HepG2 (cell line): ENCODE measurements around the gene SETD3. TPM values are rescaled to one million over a fixed set of nuclear protein-coding genes. Genes with fewer than 3 reads are reported as not detected.

ENCODE experiments used
- AKNA ChIP-seq: sonication (generic); formaldehyde crosslinking; IDR thresholded peaks from 2 replicates; pipeline ENCODE4 v1.4.0; 2020; ENCODE audit warnings: missing genetic modification reagents, borderline replicate concordance
- ARID5B ChIP-seq: IDR thresholded peaks from 2 replicates; pipeline ENCODE4 v1.4.0; 2020; ENCODE audit warnings: mild to moderate bottlenecking, missing genetic modification reagents
- EZH2 ChIP-seq: conservative IDR thresholded peaks from 2 replicates; pipeline ENCODE4 v1.6.1; 2012; ENCODE audit warnings: mild to moderate bottlenecking, low read depth, low read length, moderate library complexity
- FOXP4 ChIP-seq: sonication (generic); formaldehyde crosslinking; IDR thresholded peaks from 2 replicates; pipeline ENCODE4 v1.4.0; 2020; ENCODE audit warnings: missing genetic modification reagents
- GABPB1 ChIP-seq: IDR thresholded peaks from 2 replicates; pipeline ENCODE4 v1.6.1; 2016; ENCODE audit warnings: mild to moderate bottlenecking, missing genetic modification reagents, moderate library complexity, missing compliant biosample characterization
- GATA4 ChIP-seq: sonication (generic); IDR thresholded peaks from 2 replicates; pipeline ENCODE4 v1.6.1; 2016; ENCODE audit warnings: antibody characterized with exemption, low read depth, borderline replicate concordance
- GPN1 ChIP-seq: sonication (generic); formaldehyde crosslinking; IDR thresholded peaks from 2 replicates; pipeline ENCODE4 v1.5.1; 2020; ENCODE audit warnings: missing genetic modification reagents, borderline replicate concordance
- HES4 ChIP-seq: sonication (generic); formaldehyde crosslinking; IDR thresholded peaks from 2 replicates; pipeline ENCODE4 v1.9.0; 2021; ENCODE audit warnings: mild to moderate bottlenecking, missing genetic modification reagents, borderline replicate concordance
- HOXA9 ChIP-seq: sonication (generic); formaldehyde crosslinking; IDR thresholded peaks from 2 replicates; pipeline ENCODE4 v1.8.1; 2022; ENCODE audit warnings: missing genetic modification reagents, mild to moderate bottlenecking, moderate library complexity, borderline replicate concordance
- MAZ ChIP-seq, 2 experiments: sonication (generic) in 1 of 2; formaldehyde crosslinking in 1 of 2; IDR thresholded peaks; 2 replicates each; pipeline versions ENCODE4 v1.5.0 to v1.6.1; 2012 to 2020; ENCODE audit warnings: low read depth in 2 of 2, mild to moderate bottlenecking in 2 of 2, borderline replicate concordance in 1 of 2, improper control_type of control experiment in 1 of 2, low read length in 1 of 2, missing genetic modification reagents in 1 of 2, moderate library complexity in 1 of 2
- REL ChIP-seq: sonication (generic); formaldehyde crosslinking; conservative IDR thresholded peaks from 2 replicates; pipeline ENCODE4 v1.8.0; 2022; ENCODE audit warnings: mild to moderate bottlenecking, missing genetic modification reagents, moderate library complexity
- ZNF570 ChIP-seq: sonication (generic); formaldehyde crosslinking; IDR thresholded peaks from 2 replicates; pipeline ENCODE4 v1.4.0; 2020; ENCODE audit warnings: mild to moderate bottlenecking, missing genetic modification reagents, borderline replicate concordance
- polyA plus RNA-seq, 8 experiments: library from polyadenylated mRNA; depleted of rRNA in 3 of 8; stranded (reverse) in 7 of 8; unstranded in 1 of 8; fragments of >200 nt; fragmentation: Illumina TruSeq in 4 of 8; extraction: Trizol in 4 of 8; gene quantifications; 2 replicates each; pipeline versions ENCODE4 v1.2.1 to v1.2.3, GENCODE V29; 2011 to 2016; ENCODE audit warnings: low read depth in 4 of 8, missing spikeins in 1 of 8, mixed read lengths in 1 of 8; ENCODE audit not compliant: insufficient read depth in 1 of 8
- total RNA-seq, 5 experiments: library from RNA; depleted of rRNA; stranded (reverse); fragments of >200 nt; fragmentation: Illumina TruSeq; extraction: Trizol; gene quantifications; 2 replicates each; pipeline ENCODE4 v1.2.3, GENCODE V29; 2016; ENCODE audit warnings: low read depth in 1 of 5

The SETD3 gene
- total and polyA plus RNA-seq, 2 of the 13 experiments (the other 11 are each of a cell fraction or from before 2014, with no cell fraction given) = 30.3 to 67.1 TPM

GRCh38 chr14:99518441-99519346, 38.0 kb upstream of the SETD3 start (continued):
- TF ChIP-seq AKNA (CRISPR knock-in tag) (no peak), GABPB1 (CRISPR knock-in tag) (no peak), HES4 (CRISPR knock-in tag) (no peak), ZNF570 (no peak), FOXP4 (no peak), GATA4 (no peak), ARID5B (CRISPR knock-in tag) (no peak), GPN1 (CRISPR knock-in tag) (no peak), REL (CRISPR knock-in tag) (no peak), MAZ (IDR thresholded peaks at IDR 0.05; ENCODE audit: borderline replicate concordance, low read depth, low read length) (no peak), MAZ (CRISPR knock-in tag; IDR thresholded peaks at IDR 0.05; ENCODE audit: low read depth) (peak; percentile 65; the same call in 1 of the 2 replicates), HOXA9 (no peak), EZH2 (no peak)
